Tibial nerve (tissue), 4 donors: ENCODE results near the gene TNFRSF13B. TPM values are rescaled to one million over a fixed set of nuclear protein-coding genes. Genes with fewer than 3 reads are reported as not detected.

Experiments used
- DNase-seq, 2 donors: peaks; one replicate each; pipeline ENCODE4 v3.0.0-alpha.2; 2019; ENCODE audit warnings: low spot score in 2 of 2
- H3K27ac ChIP-seq, 4 donors: fragments of 200-600 bp; sonication (generic) in 3 of 4; one replicate each; pipeline ENCODE4 v1.5.1; 2017 to 2019; ENCODE audit warnings: mild to moderate bottlenecking in 1 of 4
- H3K27me3 ChIP-seq, 2 donors: fragments of 200-600 bp; sonication (generic) in 1 of 2; one replicate each; pipeline versions ENCODE4 v1.5.1 to v1.6.0; 2017 to 2019
- H3K36me3 ChIP-seq, 3 donors: fragments of 200-600 bp; sonication (generic); one replicate each; pipeline ENCODE4 v1.5.1; 2018 to 2019
- H3K4me1 ChIP-seq, 4 donors: fragments of 200-600 bp; sonication (generic) in 3 of 4; one replicate each; pipeline ENCODE4 v1.5.1; 2017 to 2019
- H3K4me3 ChIP-seq, 4 donors: fragments of 200-600 bp; sonication (generic) in 3 of 4; one replicate each; pipeline ENCODE4 v1.5.1; 2017 to 2019; ENCODE audit warnings: mild to moderate bottlenecking in 1 of 4, moderate library complexity in 1 of 4
- H3K9me3 ChIP-seq, 4 donors: fragments of 200-600 bp; sonication (generic) in 3 of 4; one replicate each; pipeline ENCODE4 v1.5.1; 2017 to 2019
- EP300 ChIP-seq, 2 donors: sonication (generic); formaldehyde crosslinking; IDR thresholded peaks; one replicate each; pipeline ENCODE4 v1.6.1; 2017; ENCODE audit warnings: antibody characterized with exemption in 2 of 2, mild to moderate bottlenecking in 1 of 2
- POLR2A ChIP-seq, 2 donors: fragments of 450-650 bp; IDR thresholded peaks; one replicate each; pipeline ENCODE4 v1.6.1; 2017; ENCODE audit warnings: antibody characterized with exemption in 2 of 2, mild to moderate bottlenecking in 2 of 2, moderate library complexity in 2 of 2
- WGBS, 2 donors: methylation state at CpG; one replicate each; pipeline ENCODE4 v1.1.5; 2018; 5-methylcytosine and 5-hydroxymethylcytosine counted together
- small RNA-seq: library from RNA; depleted of rRNA; stranded (forward); fragments of <200 nt; gene quantifications from one replicate; pipeline ENCODE3, GENCODE V24; 2016
- total RNA-seq, 4 donors: library from RNA; depleted of rRNA; stranded (reverse); fragments of >200 nt; gene quantifications; one replicate each; pipeline ENCODE4 v1.1.0, GENCODE V29; 2016
- TF ChIP-seq, protein P1 (sequence below), 5 experiments: fragments of 200-600 bp in 3 of 5; fragments of 450-650 bp in 2 of 5; sonication (generic) in 3 of 5; IDR thresholded peaks; one replicate each; pipeline ENCODE4 v1.5.1; 2016 to 2019; ENCODE audit warnings: antibody characterized with exemption in 5 of 5, mild to moderate bottlenecking in 3 of 5, moderate library complexity in 2 of 5

Gene TNFRSF13B
- total RNA-seq, 4 donors from 2014 or later = not detected

- no peak for DNase-seq
- TF ChIP-seq EP300 (IDR thresholded peaks at IDR 0.05) = no peak
- no peak for TF ChIP-seq POLR2A (IDR thresholded peaks at IDR 0.05)
- TF ChIP-seq, protein P1, sequence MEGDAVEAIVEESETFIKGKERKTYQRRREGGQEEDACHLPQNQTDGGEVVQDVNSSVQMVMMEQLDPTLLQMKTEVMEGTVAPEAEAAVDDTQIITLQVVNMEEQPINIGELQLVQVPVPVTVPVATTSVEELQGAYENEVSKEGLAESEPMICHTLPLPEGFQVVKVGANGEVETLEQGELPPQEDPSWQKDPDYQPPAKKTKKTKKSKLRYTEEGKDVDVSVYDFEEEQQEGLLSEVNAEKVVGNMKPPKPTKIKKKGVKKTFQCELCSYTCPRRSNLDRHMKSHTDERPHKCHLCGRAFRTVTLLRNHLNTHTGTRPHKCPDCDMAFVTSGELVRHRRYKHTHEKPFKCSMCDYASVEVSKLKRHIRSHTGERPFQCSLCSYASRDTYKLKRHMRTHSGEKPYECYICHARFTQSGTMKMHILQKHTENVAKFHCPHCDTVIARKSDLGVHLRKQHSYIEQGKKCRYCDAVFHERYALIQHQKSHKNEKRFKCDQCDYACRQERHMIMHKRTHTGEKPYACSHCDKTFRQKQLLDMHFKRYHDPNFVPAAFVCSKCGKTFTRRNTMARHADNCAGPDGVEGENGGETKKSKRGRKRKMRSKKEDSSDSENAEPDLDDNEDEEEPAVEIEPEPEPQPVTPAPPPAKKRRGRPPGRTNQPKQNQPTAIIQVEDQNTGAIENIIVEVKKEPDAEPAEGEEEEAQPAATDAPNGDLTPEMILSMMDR (IDR thresholded peaks at IDR 0.05) = no peak
- H3K9me3 ChIP-seq = no peaks in the 10 kb centered on the region
- 83 to 89% methylated on average over 5 of the region's 5 CpGs for WGBS, 2 donors
- H3K27me3 ChIP-seq = no peaks in the 10 kb centered on the region
- no peak overlapping the region for H3K27ac ChIP-seq
- H3K4me1 ChIP-seq = no peaks in the 10 kb centered on the region
- H3K4me3 ChIP-seq = no peak overlapping the region
- H3K36me3 ChIP-seq = no peaks in the 10 kb centered on the region
Observed at GRCh38 chr17:16889088-16889465, 82.8 kb downstream of the TNFRSF13B start.

Small RNAs within 50 kb of the gene (small RNA-seq; reads per million reads assigned to genes)
- not detected for gene AL353996.1

Other genes starting within 250 kb of the TNFRSF13B start
- gene MPRIP, start 70.3 kb upstream of the TNFRSF13B start, total RNA-seq = 100 to 1,000 TPM; 216 to 291 (median 265) TPM
- gene PLD6, start 234.2 kb upstream of the TNFRSF13B start, total RNA-seq = 10 to 100 TPM in 1 of 4 donors, 1 to 10 TPM in 3; 6.0 to 11.1 (median 8.2) TPM